Activated T-helper 1 cell treated with anti-CD3 and anti-CD28 coated beads, Interleukin-12 subunit alpha, Interleukin-12 subunit beta, Interleukin-2, Interleukin-4 antibody, amounts not matched to agents 30 ng/mL and 10 ng/mL and 1 ng/mL, durations not matched to agents 14 hours and 24 hours and 36 hours (primary cell): Measurements from ENCODE around the gene CYBA. TPM values are rescaled to one million over a fixed set of nuclear protein-coding genes. Genes with fewer than 3 reads are reported as not detected.
"Not testable (repeated sequence)": the region's sequence is repeated elsewhere in the genome, so short reads cannot be mapped to it uniquely, and the experiment has no call there.

ENCODE experiments used
- DNase-seq: peaks from one replicate; pipeline ENCODE4 v3.0.0; 2021; ENCODE audit warnings: low spot score
- H3K27ac Mint-ChIP-seq: one replicate; pipeline ENCODE4 v1.8.0; 2021; ENCODE audit warnings: mild to moderate bottlenecking, mixed read lengths
- H3K27me3 Mint-ChIP-seq: one replicate; pipeline ENCODE4 v1.8.0; 2022; ENCODE audit warnings: mild to moderate bottlenecking, moderate library complexity, mixed read lengths; ENCODE audit not compliant: insufficient read depth
- H3K36me3 Mint-ChIP-seq: one replicate; pipeline ENCODE4 v1.8.0; 2021; ENCODE audit warnings: low read depth, mixed read lengths
- H3K4me1 Mint-ChIP-seq: one replicate; pipeline ENCODE4 v1.8.0; 2021; ENCODE audit warnings: low read depth, mixed read lengths
- H3K4me3 Mint-ChIP-seq: one replicate; pipeline ENCODE4 v1.8.0; 2021; ENCODE audit warnings: mild to moderate bottlenecking, moderate library complexity, mixed read lengths
- H3K9me3 Mint-ChIP-seq: one replicate; pipeline ENCODE4 v1.8.0; 2021; ENCODE audit warnings: mixed read lengths
- intact Hi-C: fragments of 100-400 bp; cut with micrococcal nuclease; formaldehyde crosslinking; loops from one replicate; pipeline ENCODE4 v1.15.1; 2024
- total RNA-seq: library from RNA; stranded (reverse); gene quantifications from 2 replicates; pipeline ENCODE4 v1.2.3, GENCODE V29; 2022

CYBA gene
- total RNA-seq, 1 donor from 2014 or later: 218 TPM

GRCh38 chr16:88613911-88614817 lies 36.7 kb downstream of the CYBA start:
- Mint-ChIP-seq H3K36me3 (peaks cover 23% of the 10 kb centered on the region), H3K4me1 (peaks cover 17% of the 10 kb centered on the region), H3K27ac (no peak overlapping the region), H3K27me3 (no peaks in the 10 kb centered on the region), H3K9me3 (no peaks in the 10 kb centered on the region), H3K4me3 (no peak overlapping the region)
- no peak for DNase-seq
- intact Hi-C loops: no loop called here

GRCh38 chr16:88613293-88613692 lies 37.6 kb downstream of the CYBA start:
- peaks cover 23% of the 10 kb centered on the region for H3K36me3 Mint-ChIP-seq

GRCh38 chr16:88610909-88611812 lies 39.7 kb downstream of the CYBA start:
- intact Hi-C loops: no loop called here
- no peak overlapping the region for H3K27ac Mint-ChIP-seq
- DNase-seq: no peak
- no peaks in the 10 kb centered on the region for H3K4me1 Mint-ChIP-seq
- no peak overlapping the region for H3K4me3 Mint-ChIP-seq
- H3K9me3 Mint-ChIP-seq: no peaks in the 10 kb centered on the region
- H3K27me3 Mint-ChIP-seq: no peaks in the 10 kb centered on the region
- H3K36me3 Mint-ChIP-seq: peaks cover 32% of the 10 kb centered on the region

More at GRCh38 chr16:88613293-88613692, 37.6 kb downstream of the CYBA start:
- H3K4me1 Mint-ChIP-seq: peaks cover 8% of the 10 kb centered on the region
- H3K9me3 Mint-ChIP-seq: no peaks in the 10 kb centered on the region
- DNase-seq: no peak
- no peak overlapping the region for H3K4me3 Mint-ChIP-seq
- intact Hi-C loops: no loop called here
- no peak overlapping the region for H3K27ac Mint-ChIP-seq
- no peaks in the 10 kb centered on the region for H3K27me3 Mint-ChIP-seq

- intact Hi-C loops: no loop called here
- Mint-ChIP-seq H3K36me3 (peaks cover 29% of the 10 kb centered on the region), H3K9me3 (no peaks in the 10 kb centered on the region), H3K4me3 (no peak overlapping the region), H3K27ac (no peak overlapping the region), H3K4me1 (no peaks in the 10 kb centered on the region), H3K27me3 (no peaks in the 10 kb centered on the region)
- DNase-seq: no peak
Observed at GRCh38 chr16:88610080-88610479, 40.8 kb downstream of the CYBA start.

GRCh38 chr16:88609426-88609825 lies 41.4 kb downstream of the CYBA start:
- H3K36me3 Mint-ChIP-seq: peaks cover 33% of the 10 kb centered on the region
- not testable (repeated sequence) for DNase-seq, H3K27ac Mint-ChIP-seq

GRCh38 chr16:88608076-88608475 lies 42.8 kb downstream of the CYBA start:
- Mint-ChIP-seq H3K27ac (no peak overlapping the region), H3K4me1 (no peaks in the 10 kb centered on the region), H3K27me3 (no peaks in the 10 kb centered on the region), H3K36me3 (peaks cover 29% of the 10 kb centered on the region), H3K9me3 (no peaks in the 10 kb centered on the region), H3K4me3 (no peak overlapping the region)
- no peak for DNase-seq
- intact Hi-C loops: no loop called here

More at GRCh38 chr16:88609426-88609825, 41.4 kb downstream of the CYBA start:
- H3K4me1 Mint-ChIP-seq, intact Hi-C loops, H3K27me3 Mint-ChIP-seq, H3K9me3 Mint-ChIP-seq, H3K4me3 Mint-ChIP-seq: not testable (repeated sequence)

GRCh38 chr16:88606148-88606757 lies 44.6 kb downstream of the CYBA start:
- Mint-ChIP-seq H3K9me3 (no peaks in the 10 kb centered on the region), H3K27ac (no peak overlapping the region), H3K36me3 (peaks cover 32% of the 10 kb centered on the region), H3K4me1 (no peaks in the 10 kb centered on the region), H3K27me3 (no peaks in the 10 kb centered on the region), H3K4me3 (no peak overlapping the region)
- intact Hi-C loops: no loop called here
- DNase-seq: no peak

GRCh38 chr16:88605186-88606147 lies 45.4 kb downstream of the CYBA start:
- H3K27ac Mint-ChIP-seq: no peak overlapping the region
- no peaks in the 10 kb centered on the region for H3K9me3 Mint-ChIP-seq
- H3K36me3 Mint-ChIP-seq: peaks cover 33% of the 10 kb centered on the region
- H3K27me3 Mint-ChIP-seq: no peaks in the 10 kb centered on the region
- H3K4me3 Mint-ChIP-seq: no peak overlapping the region
- no peaks in the 10 kb centered on the region for H3K4me1 Mint-ChIP-seq
- no peak for DNase-seq
- intact Hi-C loops: no loop called here

GRCh38 chr16:88602091-88602490 lies 48.8 kb downstream of the CYBA start:
- intact Hi-C loops: no loop called here
- H3K9me3 Mint-ChIP-seq: no peaks in the 10 kb centered on the region
- peaks cover 29% of the 10 kb centered on the region for H3K36me3 Mint-ChIP-seq
- H3K4me1 Mint-ChIP-seq: no peaks in the 10 kb centered on the region
- H3K4me3 Mint-ChIP-seq: no peak overlapping the region
- no peaks in the 10 kb centered on the region for H3K27me3 Mint-ChIP-seq
- H3K27ac Mint-ChIP-seq: no peak overlapping the region
- no peak for DNase-seq

GRCh38 chr16:88601313-88602036 lies 49.4 kb downstream of the CYBA start:
- no peak for DNase-seq
- intact Hi-C loops: no loop called here
- peaks cover 29% of the 10 kb centered on the region for H3K36me3 Mint-ChIP-seq
- H3K27me3 Mint-ChIP-seq: no peaks in the 10 kb centered on the region
- H3K9me3 Mint-ChIP-seq: no peaks in the 10 kb centered on the region
- H3K4me1 Mint-ChIP-seq: no peaks in the 10 kb centered on the region
- H3K4me3 Mint-ChIP-seq: no peak overlapping the region
- H3K27ac Mint-ChIP-seq: no peak overlapping the region

GRCh38 chr16:88600539-88600896 lies 50.3 kb downstream of the CYBA start:
- no peak overlapping the region for H3K4me3 Mint-ChIP-seq
- no peak for DNase-seq
- H3K36me3 Mint-ChIP-seq: peaks cover 31% of the 10 kb centered on the region
- intact Hi-C loops: no loop called here
- no peak overlapping the region for H3K27ac Mint-ChIP-seq
- H3K9me3 Mint-ChIP-seq: no peaks in the 10 kb centered on the region
- no peaks in the 10 kb centered on the region for H3K4me1 Mint-ChIP-seq
- no peaks in the 10 kb centered on the region for H3K27me3 Mint-ChIP-seq
